Loucy (cell line): ENCODE data around the gene SLC4A5.

Source experiments
- H2AFZ ChIP-seq: fragments of 200-600 bp; sonication (generic); 2 replicates; pipeline ENCODE4 v1.6.0; 2016; ENCODE audit warnings: antibody characterized with exemption, mild to moderate bottlenecking, low read length, moderate library complexity
- H3F3A ChIP-seq: fragments of 200-600 bp; 2 replicates; pipeline ENCODE4 v1.6.0; 2016; ENCODE audit warnings: antibody characterized with exemption, low read depth, mild to moderate bottlenecking
- H3K27me3 ChIP-seq: fragments of 200-600 bp; sonication (generic); 2 replicates; pipeline ENCODE4 v1.6.1; 2014; ENCODE audit warnings: low read length, mild to moderate bottlenecking; ENCODE audit not compliant: insufficient read depth, poor library complexity, severe bottlenecking
- H3K36me3 ChIP-seq: fragments of 200-600 bp; sonication (generic); 2 replicates; pipeline ENCODE4 v1.6.1; 2016; ENCODE audit warnings: low read length; ENCODE audit not compliant: insufficient read depth
- H3K4me1 ChIP-seq: fragments of 200-600 bp; sonication (generic); 2 replicates; pipeline ENCODE4 v1.5.1; 2014; ENCODE audit warnings: low read length, mild to moderate bottlenecking; ENCODE audit not compliant: insufficient read depth, poor library complexity, severe bottlenecking
- H3K4me2 ChIP-seq: fragments of 200-600 bp; sonication (generic); 2 replicates; pipeline ENCODE4 v1.6.0; 2014; ENCODE audit warnings: antibody characterized with exemption, low read length, low read depth, mild to moderate bottlenecking; ENCODE audit not compliant: poor library complexity, severe bottlenecking
- H3K4me3 ChIP-seq: fragments of 200-600 bp; sonication (generic); 2 replicates; pipeline ENCODE4 v1.5.1; 2014; ENCODE audit warnings: low read length, mild to moderate bottlenecking, mixed read lengths; ENCODE audit not compliant: poor library complexity, severe bottlenecking
- H3K79me2 ChIP-seq: fragments of 200-600 bp; sonication (generic); 2 replicates; pipeline ENCODE4 v1.6.1; 2014; ENCODE audit warnings: low read length; ENCODE audit not compliant: insufficient read depth
- H3K9ac ChIP-seq: fragments of 200-600 bp; sonication (generic); 2 replicates; pipeline ENCODE4 v1.6.0; 2014; ENCODE audit warnings: mild to moderate bottlenecking, low read depth, low read length, moderate library complexity; ENCODE audit not compliant: poor library complexity, severe bottlenecking
- H3K9me2 ChIP-seq: fragments of 200-600 bp; sonication (generic); replicated peaks from 2 replicates; pipeline ENCODE4 v1.6.1; 2016; ENCODE audit warnings: low read depth, low read length, mixed read lengths
- H3K9me3 ChIP-seq: fragments of 200-600 bp; sonication (generic); 2 replicates; pipeline ENCODE4 v1.6.1; 2014; ENCODE audit warnings: mild to moderate bottlenecking, antibody characterized with exemption, low read length, low read depth; ENCODE audit not compliant: insufficient read depth
- H4K20me1 ChIP-seq: fragments of 200-600 bp; sonication (generic); 2 replicates; pipeline ENCODE4 v1.6.0; 2014; ENCODE audit warnings: antibody characterized with exemption, low read length, mild to moderate bottlenecking; ENCODE audit not compliant: insufficient read depth, poor library complexity, severe bottlenecking
- EZH2phosphoT487 ChIP-seq: fragments of 200-600 bp; IDR thresholded peaks from 2 replicates; pipeline ENCODE4 v1.6.1; 2018; ENCODE audit warnings: antibody characterized with exemption, mild to moderate bottlenecking, moderate library complexity, borderline replicate concordance
- TF ChIP-seq, protein P1 (sequence below): fragments of 200-600 bp; sonication (generic); conservative IDR thresholded peaks from 2 replicates; pipeline ENCODE4 v1.5.1; 2014; ENCODE audit warnings: mild to moderate bottlenecking, antibody characterized with exemption, low read length

Gene SLC4A5

GRCh38 chr2:74267068-74267467, 76.1 kb downstream of the SLC4A5 start:
- H4K20me1 ChIP-seq: no peaks in the 10 kb centered on the region
- no peak overlapping the region for H3K4me3 ChIP-seq
- H3K9me3 ChIP-seq: no peaks in the 10 kb centered on the region
- no peaks in the 10 kb centered on the region for H3K27me3 ChIP-seq
- no peaks in the 10 kb centered on the region for H3K79me2 ChIP-seq
- TF ChIP-seq EZH2phosphoT487: no peak
- TF ChIP-seq, protein P1, sequence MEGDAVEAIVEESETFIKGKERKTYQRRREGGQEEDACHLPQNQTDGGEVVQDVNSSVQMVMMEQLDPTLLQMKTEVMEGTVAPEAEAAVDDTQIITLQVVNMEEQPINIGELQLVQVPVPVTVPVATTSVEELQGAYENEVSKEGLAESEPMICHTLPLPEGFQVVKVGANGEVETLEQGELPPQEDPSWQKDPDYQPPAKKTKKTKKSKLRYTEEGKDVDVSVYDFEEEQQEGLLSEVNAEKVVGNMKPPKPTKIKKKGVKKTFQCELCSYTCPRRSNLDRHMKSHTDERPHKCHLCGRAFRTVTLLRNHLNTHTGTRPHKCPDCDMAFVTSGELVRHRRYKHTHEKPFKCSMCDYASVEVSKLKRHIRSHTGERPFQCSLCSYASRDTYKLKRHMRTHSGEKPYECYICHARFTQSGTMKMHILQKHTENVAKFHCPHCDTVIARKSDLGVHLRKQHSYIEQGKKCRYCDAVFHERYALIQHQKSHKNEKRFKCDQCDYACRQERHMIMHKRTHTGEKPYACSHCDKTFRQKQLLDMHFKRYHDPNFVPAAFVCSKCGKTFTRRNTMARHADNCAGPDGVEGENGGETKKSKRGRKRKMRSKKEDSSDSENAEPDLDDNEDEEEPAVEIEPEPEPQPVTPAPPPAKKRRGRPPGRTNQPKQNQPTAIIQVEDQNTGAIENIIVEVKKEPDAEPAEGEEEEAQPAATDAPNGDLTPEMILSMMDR: peak; percentile 66
- H3K4me1 ChIP-seq: peaks cover 6% of the 10 kb centered on the region
- H3K9ac ChIP-seq: no peak overlapping the region
- no peak overlapping the region for H3K4me2 ChIP-seq
- peak overlapping the region; percentile 19; the same call in 1 of the 2 replicates for H2AFZ ChIP-seq
- H3K36me3 ChIP-seq: no peaks in the 10 kb centered on the region
- H3F3A ChIP-seq: no peaks in the 10 kb centered on the region
- no peaks in the 10 kb centered on the region for H3K9me2 ChIP-seq

GRCh38 chr2:74264281-74264680, 78.9 kb downstream of the SLC4A5 start:
- no peaks in the 10 kb centered on the region for H3K9me3 ChIP-seq
- no peak overlapping the region for H2AFZ ChIP-seq
- H3K79me2 ChIP-seq: no peaks in the 10 kb centered on the region
- TF ChIP-seq, protein P1: no peak
- TF ChIP-seq EZH2phosphoT487: no peak
- H3K36me3 ChIP-seq: no peaks in the 10 kb centered on the region
- H3K4me1 ChIP-seq: peaks cover 6% of the 10 kb centered on the region
- no peak overlapping the region for H3K4me3 ChIP-seq
- H3K4me2 ChIP-seq: no peak overlapping the region
- no peak overlapping the region for H3K9ac ChIP-seq
- no peaks in the 10 kb centered on the region for H3K9me2 ChIP-seq
- no peaks in the 10 kb centered on the region for H3F3A ChIP-seq
- no peaks in the 10 kb centered on the region for H3K27me3 ChIP-seq
- no peaks in the 10 kb centered on the region for H4K20me1 ChIP-seq

DNA sequence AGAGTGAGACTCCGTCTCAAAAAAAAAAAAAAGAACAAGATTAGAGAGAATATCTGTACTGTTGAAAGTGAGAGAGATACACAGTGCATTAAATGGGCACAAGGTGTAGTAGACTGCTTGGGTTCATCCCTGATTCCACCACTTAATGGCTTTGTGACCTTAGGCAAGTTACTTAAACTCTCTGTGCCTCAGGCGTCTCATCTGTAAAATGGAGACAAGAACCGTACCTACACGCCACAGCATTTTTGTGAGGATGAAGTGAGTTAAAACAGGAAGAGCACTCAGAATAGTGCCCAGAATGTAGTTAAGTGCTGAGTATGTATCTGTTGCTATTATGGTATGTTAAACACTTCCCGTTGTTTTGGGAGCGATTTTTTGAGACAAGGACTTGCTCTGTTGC, 80.5 kb downstream of the SLC4A5 start:
- peaks cover 6% of the 10 kb centered on the region for H3K4me1 ChIP-seq
- H3K9me2 ChIP-seq: no peaks in the 10 kb centered on the region
- H3K9me3 ChIP-seq: no peaks in the 10 kb centered on the region
- TF ChIP-seq, protein P1: no peak
- no peak for TF ChIP-seq EZH2phosphoT487
- H3K27me3 ChIP-seq: no peaks in the 10 kb centered on the region
- no peaks in the 10 kb centered on the region for H3F3A ChIP-seq
- H3K4me2 ChIP-seq: no peak overlapping the region
- no peaks in the 10 kb centered on the region for H3K79me2 ChIP-seq
- no peak overlapping the region for H3K9ac ChIP-seq
- no peak overlapping the region for H3K4me3 ChIP-seq
- H4K20me1 ChIP-seq: no peaks in the 10 kb centered on the region
- no peaks in the 10 kb centered on the region for H3K36me3 ChIP-seq
- no peak overlapping the region for H2AFZ ChIP-seq
